B cell (primary cell): ENCODE data around the gene RGL3. TPM values are rescaled to one million over a fixed set of nuclear protein-coding genes. Genes with fewer than 3 reads are reported as not detected.

ENCODE experiments used
- ATAC-seq: fragments of 200-7000 bp; cut with Tn5 transposase; one replicate; pipeline ENCODE4 v1.10.0; 2021; ENCODE audit warnings: low read depth, mild to moderate bottlenecking, moderate number of reproducible peaks, moderate library complexity
- CTCF ChIA-PET: fragments of 350-600 bp; sonication (Branson Sonifier 250); formaldehyde crosslinking; loops from one replicate; lab custom pipeline; 2021; ENCODE audit warnings: antibody characterized with exemption, inconsistent platforms; lab: Charles Lee
- POLR2A ChIA-PET: fragments of 350-600 bp; sonication (Branson Sonifier 250); formaldehyde crosslinking; loops from one replicate; lab custom pipeline; 2021; ENCODE audit warnings: antibody characterized with exemption; lab: Charles Lee
- DNase-seq: peaks from one replicate; pipeline ENCODE4 v3.0.0; 2013
- H2AFZ ChIP-seq: 2 replicates; pipeline ENCODE4 v1.6.1; 2012; ENCODE audit warnings: mild to moderate bottlenecking, low read depth, low read length; ENCODE audit not compliant: insufficient read depth, poor library complexity, severe bottlenecking
- H3K27ac ChIP-seq, 2 donors: 1 replicate in 1 of 2; 2 replicates in 1 of 2; pipeline ENCODE4 v1.5.1; 2012 to 2013; ENCODE audit warnings: low read length in 2 of 2, mild to moderate bottlenecking in 2 of 2, moderate library complexity in 1 of 2
- H3K27me3 ChIP-seq, 4 experiments: fragments of 200-600 bp in 1 of 4; sonication (generic) in 1 of 4; replicated peaks in 1 of 4; 1 replicate in 2 of 4; 2 replicates in 2 of 4; pipeline versions ENCODE4 v1.6.1 to v1.7.0; 2013 to 2016; ENCODE audit warnings: low read length in 3 of 4, mild to moderate bottlenecking in 2 of 4, mixed read lengths in 1 of 4, moderate library complexity in 1 of 4; ENCODE audit not compliant: insufficient read depth in 4 of 4, control insufficient read depth in 3 of 4; ENCODE audit errors: control extremely low read depth in 1 of 4
- H3K36me3 ChIP-seq, 2 experiments: replicated peaks in 1 of 2; 1 replicate in 1 of 2; 2 replicates in 1 of 2; pipeline versions ENCODE4 v1.6.1 to v1.7.1; 2013; ENCODE audit warnings: low read length in 1 of 2; ENCODE audit not compliant: insufficient read depth in 2 of 2, control insufficient read depth in 1 of 2; ENCODE audit errors: control extremely low read depth in 1 of 2, extremely low read depth in 1 of 2
- H3K4me1 ChIP-seq, 2 donors: fragments of 200-600 bp in 1 of 2; sonication (generic) in 1 of 2; 1 replicate in 1 of 2; 2 replicates in 1 of 2; pipeline versions ENCODE4 v1.5.1 to v1.6.1; 2013 to 2017; ENCODE audit warnings: low read length in 2 of 2; ENCODE audit not compliant: control insufficient read depth in 2 of 2, insufficient read depth in 2 of 2
- H3K4me2 ChIP-seq: replicated peaks from 2 replicates; pipeline ENCODE3; 2012; ENCODE audit warnings: mild to moderate bottlenecking, low read depth, low read length; ENCODE audit not compliant: poor library complexity, severe bottlenecking
- H3K4me3 ChIP-seq, 5 experiments: fragments of 200-600 bp in 1 of 5; sonication (generic) in 1 of 5; 1 replicate in 3 of 5; 2 replicates in 2 of 5; pipeline versions ENCODE4 v1.5.1 to v1.7.0; 2011 to 2016; ENCODE audit warnings: low read length in 4 of 5, mild to moderate bottlenecking in 4 of 5, low read depth in 2 of 5, control low read depth in 1 of 5, moderate library complexity in 1 of 5; ENCODE audit not compliant: insufficient read depth in 1 of 5; ENCODE audit errors: control extremely low read depth in 1 of 5, extremely low read depth in 1 of 5
- H3K79me2 ChIP-seq: fragments of 200-600 bp; sonication (generic); one replicate; pipeline ENCODE4 v1.6.0; 2016; ENCODE audit warnings: low read length; ENCODE audit not compliant: control insufficient read depth, insufficient read depth
- H3K9ac ChIP-seq: fragments of 200-600 bp; sonication (generic); 2 replicates; pipeline ENCODE4 v1.6.1; 2017; ENCODE audit warnings: mild to moderate bottlenecking, low read length, moderate library complexity
- H3K9me3 ChIP-seq, 3 donors: one replicate each; pipeline versions ENCODE4 v1.6.1 to v1.7.1; 2013; ENCODE audit warnings: low read length in 2 of 3; ENCODE audit not compliant: control insufficient read depth in 2 of 3, insufficient read depth in 1 of 3; ENCODE audit errors: control extremely low read depth in 1 of 3
- H4K20me1 ChIP-seq: 2 replicates; pipeline ENCODE4 v1.6.0; 2012; ENCODE audit warnings: mild to moderate bottlenecking, low read length; ENCODE audit not compliant: insufficient read depth, control insufficient read depth, poor library complexity, severe bottlenecking
- H3K27ac Mint-ChIP-seq: one replicate; pipeline ENCODE4 v1.8.0; 2021; ENCODE audit warnings: mixed read lengths
- H3K27me3 Mint-ChIP-seq: one replicate; pipeline ENCODE4 v1.8.0; 2021; ENCODE audit warnings: mixed read lengths
- H3K4me1 Mint-ChIP-seq: one replicate; pipeline ENCODE4 v1.8.0; 2021; ENCODE audit warnings: mixed read lengths
- H3K4me3 Mint-ChIP-seq: one replicate; pipeline ENCODE4 v1.8.0; 2021; ENCODE audit warnings: mixed read lengths
- H3K9me3 Mint-ChIP-seq: one replicate; pipeline ENCODE4 v1.8.0; 2022; ENCODE audit warnings: mixed read lengths; ENCODE audit not compliant: insufficient read depth
- CTCF ChIP-seq: fragments of 200-600 bp; IDR thresholded peaks from one replicate; pipeline ENCODE4 v1.8.0; 2022; ENCODE audit warnings: antibody characterized with exemption, mild to moderate bottlenecking
- EZH2 ChIP-seq: IDR thresholded peaks from 2 replicates; pipeline ENCODE4 v1.6.1; 2012; ENCODE audit warnings: borderline replicate concordance, low read depth, mild to moderate bottlenecking, moderate library complexity, low read length; ENCODE audit not compliant: insufficient read depth, poor library complexity, severe bottlenecking
- WGBS: methylation state at CpG from one replicate; pipeline ENCODE4 v1.1.5; 2013; ENCODE audit warnings: missing lambda C conversion rate; ENCODE audit not compliant: insufficient coverage; 5-methylcytosine and 5-hydroxymethylcytosine counted together
- intact Hi-C: fragments of 100-400 bp; cut with micrococcal nuclease; formaldehyde crosslinking; loops from one replicate; pipeline ENCODE4 v1.10.0; 2022
- polyA plus RNA-seq: library from polyadenylated mRNA; depleted of rRNA; stranded (reverse); fragments of >200 nt; gene quantifications from 2 replicates; pipeline ENCODE4 v1.2.3, GENCODE V29; 2012
- total RNA-seq, 2 donors: library from RNA; stranded (reverse); fragments of 120-200 nt in 1 of 2; gene quantifications; 1 replicate in 1 of 2; 2 replicates in 1 of 2; pipeline versions ENCODE4 v1.2.3 to v1.2.4, GENCODE V29; 2013 to 2022

RGL3 gene
- total and polyA plus RNA-seq, 2 donors (not counting 1 experiment from before 2014, with no cell fraction given), result 0.54 to 2.8 TPM

- no peak for ATAC-seq
- DNase-seq, result no peak
- H3K27me3 ChIP-seq, result peaks cover 0 to 6% (median 2%) of the 10 kb centered on the region in 4 experiments
- peak overlapping the region; percentile 15 to 60 (median 54) for H3K4me3 ChIP-seq
- H2AFZ ChIP-seq, result peak overlapping the region; percentile 82
- CTCF ChIA-PET, result interaction anchor here (0.8 to 2.4 kb wide), 9 partner anchors 9 to 145 kb away, joined by 3 to 27 read pairs (median 5); partner anchors contain the start of genes ECSIT, ELAVL3, RGL3 and SWSAP1
- H3K4me2 ChIP-seq, result peak overlapping the region; percentile 89
- no peaks in the 10 kb centered on the region for H4K20me1 ChIP-seq
- H3K9me3 ChIP-seq, result peaks cover 0 to 15% (median 0%) of the 10 kb centered on the region in 3 donors
- H3K4me1 ChIP-seq, result peaks cover 47 to 57% of the 10 kb centered on the region in 2 donors
- Mint-ChIP-seq H3K4me1 (peaks cover 48% of the 10 kb centered on the region), H3K27ac (no peak overlapping the region), H3K27me3 (no peaks in the 10 kb centered on the region), H3K4me3 (peak overlapping the region; percentile 86), H3K9me3 (no peaks in the 10 kb centered on the region)
- peak overlapping the region; percentile 11 to 46 for H3K27ac ChIP-seq
- peak overlapping the region; percentile 63 for H3K9ac ChIP-seq
- no peaks in the 10 kb centered on the region for H3K36me3 ChIP-seq
- 0% methylated on average over 9 of the region's 9 CpGs for WGBS
- TF ChIP-seq CTCF (no peak), EZH2 (no peak)
- POLR2A ChIA-PET, result interaction anchor here (0.5 to 1.6 kb wide), 5 partner anchors 9 to 556 kb away, joined by 3 to 7 read pairs (median 4); partner anchors contain the start of gene ELAVL3
- intact Hi-C loops, result no loop called here
- no peaks in the 10 kb centered on the region for H3K79me2 ChIP-seq
These were observed 35.4 kb downstream of the RGL3 start for GRCh38 chr19:11383706-11384048.
